Astrocyte (in vitro differentiated cells and primary cell): Measurements from ENCODE around the gene USP6NL. TPM values are rescaled to one million over a fixed set of nuclear protein-coding genes. Genes with fewer than 3 reads are reported as not detected.
A peak's percentile ranks its signal among the peaks of the same experiment; 100 is the strongest.

ENCODE experiments used
- DNase-seq: peaks from one replicate; pipeline ENCODE4 v3.0.0-alpha.2; 2010; ENCODE audit warnings: low read depth
- FAIRE-seq: peaks from 2 replicates; lab custom pipeline; 2011; peaks lifted over from hg19 to GRCh38; lab: Jason Lieb, UNC
- H2AFZ ChIP-seq: 2 replicates; pipeline ENCODE4 v1.6.0; 2012; ENCODE audit warnings: low read depth, low read length, inconsistent platforms
- H3K27ac ChIP-seq: 2 replicates; pipeline ENCODE4 v1.5.1; 2011; ENCODE audit warnings: low read depth, low read length, inconsistent platforms
- H3K27me3 ChIP-seq: 2 replicates; pipeline ENCODE4 v1.6.0; 2011; ENCODE audit warnings: low read length, inconsistent platforms; ENCODE audit not compliant: insufficient read depth
- H3K36me3 ChIP-seq: 2 replicates; pipeline ENCODE4 v1.5.1; 2011; ENCODE audit warnings: low read length, inconsistent platforms; ENCODE audit not compliant: insufficient read depth
- H3K4me1 ChIP-seq: 2 replicates; pipeline ENCODE4 v1.5.1; 2011; ENCODE audit warnings: low read length, inconsistent platforms; ENCODE audit not compliant: insufficient read depth
- H3K4me2 ChIP-seq: 2 replicates; pipeline ENCODE4 v1.6.0; 2012; ENCODE audit warnings: low read length, inconsistent platforms
- H3K4me3 ChIP-seq: 2 replicates; pipeline ENCODE4 v1.5.1; 2011; ENCODE audit warnings: low read depth, mild to moderate bottlenecking, low read length, inconsistent platforms; ENCODE audit not compliant: insufficient read depth
- H3K79me2 ChIP-seq: 2 replicates; pipeline ENCODE4 v1.6.0; 2012; ENCODE audit warnings: mild to moderate bottlenecking, low read length, inconsistent platforms; ENCODE audit not compliant: insufficient read depth
- H3K9ac ChIP-seq: 2 replicates; pipeline ENCODE4 v1.6.0; 2012; ENCODE audit warnings: mild to moderate bottlenecking, low read length, inconsistent platforms
- H3K9me3 ChIP-seq: 2 replicates; pipeline ENCODE4 v1.5.1; 2012; ENCODE audit warnings: low read depth, mild to moderate bottlenecking, low read length, inconsistent platforms; ENCODE audit not compliant: insufficient read depth
- H4K20me1 ChIP-seq: 2 replicates; pipeline ENCODE4 v1.6.0; 2012; ENCODE audit warnings: low read length, inconsistent platforms; ENCODE audit not compliant: insufficient read depth
- H3K27ac Mint-ChIP-seq: one replicate; pipeline ENCODE4 v1.8.0; 2021; ENCODE audit warnings: mild to moderate bottlenecking, mixed read lengths; ENCODE audit not compliant: unreplicated experiment
- H3K27me3 Mint-ChIP-seq: one replicate; pipeline ENCODE4 v1.8.0; 2021; ENCODE audit warnings: low read depth, mixed read lengths; ENCODE audit not compliant: unreplicated experiment
- H3K36me3 Mint-ChIP-seq: one replicate; pipeline ENCODE4 v1.8.0; 2021; ENCODE audit warnings: low read depth, mixed read lengths; ENCODE audit not compliant: unreplicated experiment
- H3K4me1 Mint-ChIP-seq: one replicate; pipeline ENCODE4 v1.8.0; 2021; ENCODE audit warnings: low read depth, mixed read lengths; ENCODE audit not compliant: unreplicated experiment
- H3K4me3 Mint-ChIP-seq: one replicate; pipeline ENCODE4 v1.8.0; 2021; ENCODE audit warnings: mild to moderate bottlenecking, moderate library complexity, mixed read lengths; ENCODE audit not compliant: unreplicated experiment
- H3K9me3 Mint-ChIP-seq: one replicate; pipeline ENCODE4 v1.8.0; 2021; ENCODE audit warnings: mild to moderate bottlenecking, mixed read lengths; ENCODE audit not compliant: unreplicated experiment
- CTCF ChIP-seq: IDR thresholded peaks from 2 replicates; pipeline ENCODE4 v1.5.1; 2011; ENCODE audit warnings: low read depth, mild to moderate bottlenecking, inconsistent platforms, low read length, moderate library complexity; ENCODE audit not compliant: insufficient read depth
- EZH2 ChIP-seq: IDR thresholded peaks from 2 replicates; pipeline ENCODE4 v1.6.1; 2012; ENCODE audit warnings: mild to moderate bottlenecking, low read length, inconsistent platforms; ENCODE audit not compliant: insufficient read depth
- total RNA-seq: library from RNA; stranded (reverse); gene quantifications from 2 replicates; pipeline ENCODE4 v1.2.1, GENCODE V29; 2021

Gene USP6NL
- total RNA-seq, 1 donor from 2014 or later, result 16.6 TPM

GRCh38 chr10:11529276-11529903 is 82.1 kb downstream of the USP6NL start:
- no peaks in the 10 kb centered on the region for H3K27me3 ChIP-seq
- Mint-ChIP-seq H3K27ac (no peak overlapping the region), H3K36me3 (peaks cover 2% of the 10 kb centered on the region)

GRCh38 chr10:11528286-11528685 is 83.2 kb downstream of the USP6NL start:
- Mint-ChIP-seq H3K27ac (no peak overlapping the region), H3K27me3 (no peaks in the 10 kb centered on the region), H3K36me3 (peaks cover 2% of the 10 kb centered on the region), H3K4me1 (peaks cover 11% of the 10 kb centered on the region), H3K9me3 (no peaks in the 10 kb centered on the region), H3K4me3 (no peak overlapping the region)
- Histone ChIP-seq H3K9ac (no peak overlapping the region), H3K27ac (no peak overlapping the region), H3K27me3 (no peaks in the 10 kb centered on the region), H3K4me1 (peaks cover 11% of the 10 kb centered on the region), H4K20me1 (peaks cover 4% of the 10 kb centered on the region), H3K4me2 (no peak overlapping the region), H3K4me3 (no peak overlapping the region), H3K79me2 (peaks cover 8% of the 10 kb centered on the region), H3K36me3 (no peaks in the 10 kb centered on the region), H3K9me3 (no peaks in the 10 kb centered on the region), H2AFZ (no peak overlapping the region)
- FAIRE-seq (no peak), DNase-seq (no peak)
- no peak for TF ChIP-seq CTCF
- TF ChIP-seq EZH2, result no peak

More at GRCh38 chr10:11529276-11529903, 82.1 kb downstream of the USP6NL start:
- Histone ChIP-seq H3K4me2 (no peak overlapping the region), H2AFZ (no peak overlapping the region), H3K9me3 (no peaks in the 10 kb centered on the region), H3K9ac (no peak overlapping the region), H3K79me2 (peaks cover 18% of the 10 kb centered on the region), H3K27ac (no peak overlapping the region), H3K4me3 (no peak overlapping the region), H3K36me3 (no peaks in the 10 kb centered on the region), H3K4me1 (peaks cover 15% of the 10 kb centered on the region), H4K20me1 (peaks cover 15% of the 10 kb centered on the region)
- Mint-ChIP-seq H3K27me3 (no peaks in the 10 kb centered on the region), H3K4me3 (no peak overlapping the region), H3K4me1 (peaks cover 18% of the 10 kb centered on the region), H3K9me3 (no peaks in the 10 kb centered on the region)
- FAIRE-seq (no peak), DNase-seq (no peak)
- TF ChIP-seq CTCF (no peak), EZH2 (no peak)

DNA sequence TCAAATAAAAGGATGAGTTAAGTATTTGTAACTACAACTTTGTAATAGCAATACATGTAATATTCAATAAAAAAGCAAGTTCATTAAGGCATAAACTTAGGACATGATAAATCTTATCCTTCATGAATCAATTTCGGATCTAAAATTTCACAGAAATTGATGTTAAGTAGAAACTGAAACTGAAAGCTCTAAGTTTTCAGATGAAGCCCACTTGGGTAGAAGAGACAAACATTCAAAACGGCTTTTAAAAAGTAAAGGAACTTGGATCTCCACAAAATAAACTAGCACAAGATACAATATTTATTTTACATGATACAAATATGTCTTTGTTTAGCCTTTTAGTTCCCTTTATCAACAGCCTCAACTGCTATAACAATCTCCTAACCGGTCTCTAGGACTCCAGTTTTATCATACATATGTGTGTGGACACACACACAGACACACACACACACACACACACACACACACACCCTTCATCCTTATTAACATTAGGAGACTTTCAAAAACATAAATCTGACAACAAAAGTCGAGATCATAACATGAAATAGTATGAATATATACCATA is 83.7 kb downstream of the USP6NL start:
- Histone ChIP-seq H3K4me2 (no peak overlapping the region), H2AFZ (no peak overlapping the region), H3K9me3 (no peaks in the 10 kb centered on the region), H3K27me3 (no peaks in the 10 kb centered on the region), H4K20me1 (peaks cover under 1% of the 10 kb centered on the region), H3K36me3 (no peaks in the 10 kb centered on the region), H3K9ac (no peak overlapping the region), H3K4me1 (peaks cover 6% of the 10 kb centered on the region), H3K79me2 (peaks cover 6% of the 10 kb centered on the region), H3K27ac (no peak overlapping the region), H3K4me3 (no peak overlapping the region)
- no peak for DNase-seq
- peak overlapping the region; percentile 16 for H3K27ac Mint-ChIP-seq
- FAIRE-seq, result no peak
- H3K4me3 Mint-ChIP-seq, result no peak overlapping the region
- H3K36me3 Mint-ChIP-seq, result peaks cover 2% of the 10 kb centered on the region
- no peaks in the 10 kb centered on the region for H3K9me3 Mint-ChIP-seq
- no peaks in the 10 kb centered on the region for H3K27me3 Mint-ChIP-seq
- H3K4me1 Mint-ChIP-seq, result peaks cover 8% of the 10 kb centered on the region
- TF ChIP-seq CTCF (no peak), EZH2 (no peak)
